A549 (cell line): ENCODE data around the gene NPIPB4.
"Not testable (repeated sequence)": the region's sequence is repeated elsewhere in the genome, so short reads cannot be mapped to it uniquely, and the experiment has no call there.

Experiments used
- CTCF ChIP-seq: fragments of >200 bp; sonication (Bioruptor Twin); formaldehyde crosslinking; IDR thresholded peaks from 3 replicates; pipeline ENCODE4 v1.5.1; 2016
- USF2 ChIP-seq: fragments of 450-650 bp; IDR thresholded peaks from 2 replicates; pipeline ENCODE4 v1.6.1; 2014; ENCODE audit warnings: antibody characterized with exemption

GRCh38 chr16:21881988-21882387, 24.4 kb upstream of the NPIPB4 start:
- not testable (repeated sequence) for TF ChIP-seq USF2, CTCF
